Esophagus squamous epithelium (tissue), 5 donors: Measurements from ENCODE around the gene OR13J1. TPM values are rescaled to one million over a fixed set of nuclear protein-coding genes. Genes with fewer than 3 reads are reported as not detected.

Experiments
- DNase-seq: peaks from one replicate; lab custom pipeline; 2025; lab: John Stamatoyannopoulos, UW
- H3K27ac ChIP-seq, 4 donors: fragments of 200-600 bp; sonication (generic); one replicate each; pipeline ENCODE4 v1.5.1; 2016 to 2019; ENCODE audit warnings: mild to moderate bottlenecking in 1 of 4
- H3K27me3 ChIP-seq, 4 donors: fragments of 200-600 bp; sonication (generic); 1 replicate in 3 of 4; 2 replicates in 1 of 4; pipeline versions ENCODE4 v1.5.1 to v1.6.0; 2017 to 2021; ENCODE audit warnings: antibody characterized with exemption in 1 of 4
- H3K36me3 ChIP-seq, 3 donors: fragments of 200-600 bp; sonication (generic); one replicate each; pipeline ENCODE4 v1.5.1; 2016 to 2019
- H3K4me1 ChIP-seq, 3 donors: fragments of 200-600 bp; sonication (generic); one replicate each; pipeline ENCODE4 v1.5.1; 2017 to 2019
- H3K4me3 ChIP-seq, 4 donors: fragments of 200-600 bp; sonication (generic); 1 replicate in 3 of 4; 2 replicates in 1 of 4; pipeline ENCODE4 v1.5.1; 2016 to 2019; ENCODE audit warnings: mild to moderate bottlenecking in 2 of 4, moderate library complexity in 1 of 4
- H3K9me3 ChIP-seq, 3 donors: fragments of 200-600 bp; sonication (generic); one replicate each; pipeline ENCODE4 v1.5.1; 2016 to 2019
- CTCF ChIP-seq, 6 experiments: fragments of 450-650 bp in 4 of 6; fragments of 200-600 bp in 2 of 6; sonication (generic) in 2 of 6; IDR thresholded peaks; one replicate each; pipeline ENCODE4 v1.5.1; 2016 to 2019; ENCODE audit warnings: antibody characterized with exemption in 6 of 6, mild to moderate bottlenecking in 4 of 6, moderate library complexity in 4 of 6
- POLR2A ChIP-seq, 4 donors: fragments of 450-650 bp; IDR thresholded peaks; one replicate each; pipeline ENCODE4 v1.6.1; 2017; ENCODE audit warnings: antibody characterized with exemption in 4 of 4, mild to moderate bottlenecking in 4 of 4, moderate library complexity in 3 of 4
- WGBS, 2 donors: methylation state at CpG; one replicate each; pipeline ENCODE4 v1.1.5; 2018; 5-methylcytosine and 5-hydroxymethylcytosine counted together
- intact Hi-C: fragments of 100-400 bp; cut with DNase I; formaldehyde crosslinking; loops from one replicate; pipeline ENCODE4 v1.15.0; 2022
- total RNA-seq, 4 donors: library from RNA; depleted of rRNA; stranded (reverse); fragments of >200 nt; gene quantifications; one replicate each; pipeline ENCODE4 v1.1.0, GENCODE V29; 2016
- donor health status: DM: yes; HTN: yes; CAD: no.

Gene OR13J1
- total RNA-seq, 4 donors from 2014 or later: not detected

GRCh38 chr9:35859990-35860339 is 10.2 kb downstream of the OR13J1 start:
- intact Hi-C loops: no loop called here
- TF ChIP-seq CTCF (IDR thresholded peaks at IDR 0.05): no peak
- TF ChIP-seq POLR2A (IDR thresholded peaks at IDR 0.05): no peak
- Histone ChIP-seq H3K4me3 (no peak overlapping the region), H3K27me3 (peaks cover 0 to 89% (median 0%) of the 10 kb centered on the region in 4 donors), H3K36me3 (no peaks in the 10 kb centered on the region), H3K4me1 (no peaks in the 10 kb centered on the region), H3K9me3 (no peaks in the 10 kb centered on the region), H3K27ac (no peak overlapping the region)
- WGBS, 2 donors: 51 to 57% methylated on average over 3 of the region's 3 CpGs
- no peak for DNase-seq

- no peaks in the 10 kb centered on the region for H3K9me3 ChIP-seq
- WGBS, 2 donors: 52 to 58% methylated on average over 14 to 15 of the region's 16 CpGs
- H3K4me3 ChIP-seq: no peak overlapping the region
- no peaks in the 10 kb centered on the region for H3K36me3 ChIP-seq
- peaks cover 0 to 86% (median 0%) of the 10 kb centered on the region in 4 donors for H3K27me3 ChIP-seq
- no peak overlapping the region for H3K27ac ChIP-seq
- intact Hi-C loops: no loop called here
- TF ChIP-seq POLR2A (IDR thresholded peaks at IDR 0.05) (no peak), CTCF (IDR thresholded peaks at IDR 0.05) (no peak)
- H3K4me1 ChIP-seq: no peaks in the 10 kb centered on the region
- DNase-seq: no peak
Measured at GRCh38 chr9:35859310-35859989, 10.8 kb downstream of the OR13J1 start.

GRCh38 chr9:35858458-35858857 is 11.7 kb downstream of the OR13J1 start:
- TF ChIP-seq CTCF (IDR thresholded peaks at IDR 0.05) (no peak), POLR2A (IDR thresholded peaks at IDR 0.05) (no peak)
- Histone ChIP-seq H3K27ac (no peak overlapping the region), H3K36me3 (no peaks in the 10 kb centered on the region), H3K9me3 (no peaks in the 10 kb centered on the region), H3K4me1 (no peaks in the 10 kb centered on the region), H3K4me3 (no peak overlapping the region), H3K27me3 (peaks cover 0 to 83% (median 0%) of the 10 kb centered on the region in 4 donors)
- intact Hi-C loops: no loop called here
- no peak for DNase-seq
- whole genome bisulfite sequencing, 2 donors: 69 to 76% methylated on average over 5 of the region's 5 CpGs

GRCh38 chr9:35856882-35857281 is 13.3 kb downstream of the OR13J1 start:
- Histone ChIP-seq H3K4me1 (no peaks in the 10 kb centered on the region), H3K27ac (no peak overlapping the region), H3K4me3 (no peak overlapping the region), H3K27me3 (peaks cover 0 to 83% (median 0%) of the 10 kb centered on the region in 4 donors), H3K9me3 (no peaks in the 10 kb centered on the region), H3K36me3 (peaks cover 0 to 11% (median 0%) of the 10 kb centered on the region in 3 donors)
- no peak for DNase-seq
- TF ChIP-seq CTCF (IDR thresholded peaks at IDR 0.05) (no peak), POLR2A (IDR thresholded peaks at IDR 0.05) (no peak)
- intact Hi-C loops: no loop called here
- 80 to 82% methylated on average over 4 to 5 of the region's 5 CpGs for WGBS, 2 donors

- Histone ChIP-seq H3K27me3 (peaks cover 0 to 81% (median 0%) of the 10 kb centered on the region in 4 donors), H3K4me1 (no peaks in the 10 kb centered on the region), H3K4me3 (no peak overlapping the region), H3K27ac (no peak overlapping the region), H3K9me3 (no peaks in the 10 kb centered on the region), H3K36me3 (peaks cover 0 to 11% (median 0%) of the 10 kb centered on the region in 3 donors)
- WGBS, 2 donors: 60 to 75% methylated on average over 3 of the region's 3 CpGs
- DNase-seq: no peak
- intact Hi-C loops: no loop called here
- TF ChIP-seq POLR2A (IDR thresholded peaks at IDR 0.05) (no peak), CTCF (IDR thresholded peaks at IDR 0.05) (no peak)
Measured at GRCh38 chr9:35856206-35856605, 14.0 kb downstream of the OR13J1 start.
